Measurements from ENCODE around the gene FCHO1.
A peak's percentile ranks its signal among the peaks of the same experiment; 100 is the strongest.

The FCHO1 gene

GRCh38 chr19:17734146-17734545 lies 17.1 kb upstream of the FCHO1 start:
- FAIRE-seq (no peak), DNase-seq (ENCODE audit: low spot score) (no peak)

- no peak for DNase-seq (ENCODE audit: low spot score)
- FAIRE-seq, result no peak
These were observed 15.9 kb upstream of the FCHO1 start for GRCh38 chr19:17735410-17735809.

GRCh38 chr19:17737690-17738153 lies 13.6 kb upstream of the FCHO1 start:
- DNase-seq (ENCODE audit: low spot score) (peak; percentile 7), FAIRE-seq (no peak)

- no peak for FAIRE-seq
- DNase-seq (ENCODE audit: low spot score), result no peak
These were observed 12.0 kb upstream of the FCHO1 start for GRCh38 chr19:17739121-17739875.

- no peak for DNase-seq (ENCODE audit: low spot score)
- no peak for FAIRE-seq
These were observed 9.8 kb upstream of the FCHO1 start for GRCh38 chr19:17741456-17741855.

- DNase-seq (ENCODE audit: low spot score) (peak; percentile 21), FAIRE-seq (no peak)
These were observed 7.2 kb upstream of the FCHO1 start for GRCh38 chr19:17743874-17744580.

- FAIRE-seq, result no peak
- peak; percentile 84 for DNase-seq (ENCODE audit: low spot score)
These were observed 3.8 kb upstream of the FCHO1 start for GRCh38 chr19:17747205-17748098.

GRCh38 chr19:17748884-17749638 lies 2.2 kb upstream of the FCHO1 start:
- FAIRE-seq (no peak), DNase-seq (ENCODE audit: low spot score) (no peak)

- DNase-seq (ENCODE audit: low spot score) (no peak), FAIRE-seq (no peak)
These were observed 1.4 kb upstream of the FCHO1 start for GRCh38 chr19:17749912-17750317.

GRCh38 chr19:17751912-17752273 lies 616 bp downstream of the FCHO1 start:
- FAIRE-seq (no peak), DNase-seq (ENCODE audit: low spot score) (no peak)

- DNase-seq (ENCODE audit: low spot score), result no peak
These were observed 1.8 kb downstream of the FCHO1 start for GRCh38 chr19:17752865-17753639.

GRCh38 chr19:17753976-17754375 lies 2.7 kb downstream of the FCHO1 start:
- FAIRE-seq (no peak), DNase-seq (ENCODE audit: low spot score) (no peak)

More at GRCh38 chr19:17752865-17753639, 1.8 kb downstream of the FCHO1 start:
- no peak for FAIRE-seq

GRCh38 chr19:17754634-17755442 lies 3.6 kb downstream of the FCHO1 start:
- FAIRE-seq (no peak), DNase-seq (ENCODE audit: low spot score) (no peak)

GRCh38 chr19:17755443-17755890 lies 4.2 kb downstream of the FCHO1 start:
- DNase-seq (ENCODE audit: low spot score), result no peak
- no peak for FAIRE-seq

- no peak for FAIRE-seq
These were observed 4.8 kb downstream of the FCHO1 start for GRCh38 chr19:17755977-17756670.

GRCh38 chr19:17757125-17757524 lies 5.8 kb downstream of the FCHO1 start:
- DNase-seq (ENCODE audit: low spot score) (peak; percentile 7), FAIRE-seq (peak; percentile 10)

More at GRCh38 chr19:17755977-17756670, 4.8 kb downstream of the FCHO1 start:
- no peak for DNase-seq (ENCODE audit: low spot score)

- no peak for DNase-seq (ENCODE audit: low spot score)
- FAIRE-seq, result no peak
These were observed 7.2 kb downstream of the FCHO1 start for GRCh38 chr19:17758515-17758914.

- no peak for FAIRE-seq
- no peak for DNase-seq (ENCODE audit: low spot score)
These were observed 9.9 kb downstream of the FCHO1 start for GRCh38 chr19:17761148-17761547.

Data from RCC 7860 (cell line).